HG03103 (cell line): Measurements from ENCODE around the gene ACOT7.

Experiments
- ATAC-seq: cut with Tn5 transposase; IDR thresholded peaks from one replicate; pipeline ENCODE4 v1.9.1; 2021; ENCODE audit warnings: low read depth; ENCODE audit not compliant: unreplicated experiment

ACOT7 gene

DNA sequence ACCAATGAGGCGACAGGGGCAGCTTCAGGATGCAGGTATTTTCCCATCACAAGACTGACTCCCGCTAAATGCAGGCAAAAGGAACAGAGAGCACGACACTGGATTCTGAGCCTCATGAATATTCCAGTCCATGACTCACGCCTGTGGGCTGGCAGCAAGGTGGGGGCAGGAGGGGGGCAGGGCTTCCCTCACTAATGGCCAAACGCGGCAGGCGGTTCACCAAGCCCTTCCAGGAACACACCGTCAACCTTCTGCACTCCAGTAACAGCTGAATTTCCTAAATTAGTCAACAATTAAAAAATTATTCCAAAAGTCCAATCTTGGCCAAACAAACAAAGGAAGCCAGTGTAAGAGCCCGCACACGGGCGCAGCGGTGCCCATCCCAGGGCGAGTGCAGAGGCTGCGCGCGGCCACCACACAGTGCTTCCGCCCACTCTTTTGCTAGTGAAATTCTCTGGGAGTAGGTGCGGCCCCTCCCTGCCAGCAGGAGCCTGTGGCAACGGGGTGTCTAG lies 120.1 kb downstream of the ACOT7 start:
- ATAC-seq = no peak

DNA sequence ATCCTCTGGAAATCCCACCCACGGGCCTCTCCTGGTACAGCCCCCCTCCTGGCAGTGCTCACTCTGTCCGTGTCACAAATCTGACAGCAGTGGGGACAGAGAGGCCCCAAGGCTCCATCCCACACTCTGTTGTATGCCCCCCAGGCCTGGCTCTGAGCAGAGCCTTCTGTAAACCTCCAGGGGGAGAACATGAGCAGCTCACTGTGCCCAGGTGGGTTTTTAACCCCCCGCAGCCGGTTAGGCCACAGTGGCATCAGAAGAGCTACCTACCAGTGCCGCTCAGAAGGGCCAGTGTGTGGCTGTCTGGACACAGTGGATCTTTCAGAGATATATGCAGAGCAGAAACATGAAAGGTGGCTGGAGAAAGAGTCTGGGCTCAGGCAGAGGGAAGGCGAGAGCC lies 120.7 kb downstream of the ACOT7 start:
- ATAC-seq = no peak

DNA sequence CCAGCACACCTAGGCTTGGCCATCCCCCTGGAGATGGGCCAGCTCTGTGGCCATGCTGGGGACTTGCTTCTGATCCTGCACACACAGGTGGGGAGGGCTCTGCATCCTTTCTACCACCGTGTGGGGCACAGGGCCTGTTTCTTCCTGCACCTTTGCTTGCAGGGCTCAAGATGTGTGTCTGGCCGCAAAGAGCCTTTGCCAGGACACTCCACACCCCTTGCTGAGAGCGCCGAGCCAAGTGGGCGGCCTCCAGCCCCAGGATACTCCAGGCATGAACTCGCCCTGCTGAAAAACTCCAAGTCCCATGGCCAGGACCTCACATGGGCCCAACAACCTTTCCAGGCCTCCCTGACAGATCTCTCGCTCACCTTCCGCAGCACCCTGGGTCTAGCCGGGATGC lies 121.1 kb downstream of the ACOT7 start:
- no peak for ATAC-seq

DNA sequence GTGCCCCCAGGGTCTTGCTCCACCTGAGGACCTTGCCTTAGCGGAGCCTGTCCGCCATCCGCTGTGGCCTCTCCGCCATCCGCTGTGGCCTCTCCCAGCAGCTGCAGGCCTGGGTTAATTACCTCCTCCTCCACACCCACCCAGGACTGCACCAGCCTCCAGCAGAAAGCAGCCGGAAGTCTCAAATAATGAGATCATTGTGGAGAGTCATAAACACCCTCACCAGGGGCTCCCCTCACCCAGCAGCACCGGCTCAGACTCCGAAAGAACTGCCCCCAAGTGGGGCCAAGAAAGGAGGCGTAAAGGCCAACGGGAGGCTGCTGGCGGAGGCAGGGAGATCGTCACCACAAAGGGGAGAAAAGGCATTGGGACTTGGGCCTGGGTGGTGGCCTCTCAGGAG lies 122.0 kb downstream of the ACOT7 start:
- ATAC-seq = no peak

GRCh38 chr1:6271006-6271405 lies 122.6 kb downstream of the ACOT7 start:
- ATAC-seq = no peak

- no peak for ATAC-seq
These were observed 123.2 kb downstream of the ACOT7 start for GRCh38 chr1:6270401-6270800.

GRCh38 chr1:6269720-6270400 lies 123.7 kb downstream of the ACOT7 start:
- ATAC-seq = no peak

DNA sequence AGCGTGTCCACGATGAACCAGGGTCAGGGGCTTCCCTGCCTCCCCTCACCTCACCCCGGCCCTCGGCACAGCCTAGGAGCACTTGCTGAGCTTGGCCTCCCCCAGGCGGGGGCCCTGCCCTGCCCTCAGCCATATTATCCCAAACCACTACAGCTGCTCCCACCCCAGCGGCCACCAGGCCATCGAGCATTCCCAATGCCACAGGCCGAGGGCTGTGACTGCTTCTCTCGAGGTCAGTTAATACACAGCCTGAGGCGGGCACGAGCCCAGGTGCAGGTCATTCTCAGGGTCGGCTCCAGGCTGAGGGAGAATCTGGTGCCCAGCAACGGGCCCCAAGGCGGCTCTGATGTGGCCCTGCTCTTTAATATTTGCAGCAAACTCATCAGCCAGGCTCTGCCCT lies 124.3 kb downstream of the ACOT7 start:
- ATAC-seq = no peak

DNA sequence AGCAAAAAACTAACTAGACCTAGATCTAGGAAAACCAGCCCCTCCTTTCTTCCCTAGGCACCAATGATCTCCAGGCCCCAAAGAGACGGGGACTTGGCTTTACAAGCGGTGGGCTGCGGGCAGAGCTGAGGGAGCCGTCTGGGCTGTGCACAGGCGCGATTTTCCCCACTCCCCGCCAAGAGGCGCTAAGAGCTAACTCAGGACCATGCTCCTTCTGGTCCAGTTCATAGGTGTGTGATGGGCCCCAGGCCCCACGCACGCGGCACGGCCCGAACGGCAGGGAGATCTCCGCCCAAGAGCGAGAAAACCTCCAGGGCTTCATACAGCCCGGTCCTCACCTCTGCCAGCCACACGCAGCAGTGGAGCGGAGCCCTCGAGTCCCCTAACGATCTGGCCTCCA lies 125.2 kb downstream of the ACOT7 start:
- ATAC-seq = no peak

- ATAC-seq = no peak
These were observed 125.8 kb downstream of the ACOT7 start for GRCh38 chr1:6267686-6268322.

GRCh38 chr1:6266641-6267040 lies 126.9 kb downstream of the ACOT7 start:
- ATAC-seq = no peak

- ATAC-seq = no peak
These were observed 128.4 kb downstream of the ACOT7 start for GRCh38 chr1:6265151-6265550.

DNA sequence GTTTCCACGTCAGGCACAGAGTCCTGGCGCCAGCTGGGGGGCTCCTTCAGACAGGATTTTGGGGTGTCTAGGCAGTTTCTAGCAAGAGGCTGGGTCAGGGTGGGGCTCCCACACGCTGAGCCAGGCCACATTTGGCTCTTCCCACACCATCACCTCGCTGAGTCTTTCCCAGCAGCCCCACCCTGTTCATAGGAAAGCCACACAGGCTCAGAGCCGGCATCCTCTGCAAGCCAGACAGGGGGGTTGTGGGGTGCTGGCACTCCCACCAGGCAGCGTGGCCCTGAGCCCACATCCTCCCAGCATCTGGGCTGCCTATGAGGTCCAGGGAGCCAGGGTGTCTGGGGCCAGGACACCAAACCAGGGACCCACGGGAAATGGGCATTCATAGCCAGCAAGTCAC lies 129.9 kb downstream of the ACOT7 start:
- no peak for ATAC-seq

DNA sequence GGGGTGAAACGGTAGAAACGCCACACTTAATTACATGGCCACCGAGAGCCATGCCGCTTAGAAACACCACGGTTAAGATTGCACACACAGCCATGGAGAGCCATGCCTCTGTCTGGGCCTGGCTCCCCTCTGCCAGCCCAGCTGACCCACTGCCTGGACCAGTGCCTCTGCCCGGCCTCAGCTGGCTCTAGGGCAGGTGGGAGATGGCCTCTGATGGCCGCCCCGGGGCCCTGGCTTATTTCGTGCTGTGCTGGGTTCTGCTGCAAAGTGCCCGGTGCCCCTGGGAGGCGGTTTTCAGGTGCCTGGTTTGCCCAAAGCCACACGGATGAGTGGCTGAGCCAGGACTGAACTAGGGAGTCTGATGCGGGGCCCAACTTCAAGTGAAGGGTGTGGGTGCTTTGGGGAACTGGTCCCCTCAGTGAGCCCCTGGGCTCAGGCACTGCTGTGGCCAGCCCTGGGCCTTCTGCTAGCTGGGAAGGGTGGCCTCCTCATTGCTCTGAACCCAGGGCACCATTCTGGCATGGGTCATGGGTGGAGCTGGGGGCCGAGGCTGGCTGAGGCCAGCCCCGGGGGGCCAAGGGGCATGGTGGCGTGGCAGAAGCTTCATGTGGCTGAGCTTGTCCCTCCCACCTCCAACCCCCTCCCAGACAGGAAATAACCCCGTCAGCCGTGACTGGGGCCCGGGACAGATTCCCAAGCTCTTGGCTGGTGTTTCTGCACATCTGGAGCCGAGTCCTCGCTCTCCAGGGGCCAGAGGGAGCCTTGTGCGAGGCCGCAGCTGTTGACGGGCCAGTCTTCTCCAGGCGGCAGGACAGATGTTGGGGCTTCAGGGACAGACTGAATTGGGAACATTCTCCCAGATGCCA lies 130.8 kb downstream of the ACOT7 start:
- no peak for ATAC-seq

DNA sequence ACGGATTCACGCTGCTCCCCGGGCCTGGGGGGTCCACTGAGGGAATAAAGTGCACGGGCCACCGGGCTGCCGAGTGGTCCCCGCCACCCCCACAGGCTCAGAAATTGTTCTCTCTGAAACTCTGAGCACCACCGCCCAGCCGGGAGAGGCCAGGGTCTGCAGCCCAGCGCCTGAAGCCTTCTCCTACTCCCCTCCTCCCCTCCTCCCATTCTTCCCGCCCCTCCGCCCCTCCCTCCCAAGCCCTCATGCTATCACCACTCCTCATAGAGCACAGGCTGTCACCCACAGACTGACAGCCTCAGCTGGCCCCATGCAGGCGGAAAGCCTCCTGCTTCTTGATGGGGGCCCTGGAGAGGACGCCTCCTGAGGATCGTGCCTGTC lies 132.0 kb downstream of the ACOT7 start:
- no peak for ATAC-seq

DNA sequence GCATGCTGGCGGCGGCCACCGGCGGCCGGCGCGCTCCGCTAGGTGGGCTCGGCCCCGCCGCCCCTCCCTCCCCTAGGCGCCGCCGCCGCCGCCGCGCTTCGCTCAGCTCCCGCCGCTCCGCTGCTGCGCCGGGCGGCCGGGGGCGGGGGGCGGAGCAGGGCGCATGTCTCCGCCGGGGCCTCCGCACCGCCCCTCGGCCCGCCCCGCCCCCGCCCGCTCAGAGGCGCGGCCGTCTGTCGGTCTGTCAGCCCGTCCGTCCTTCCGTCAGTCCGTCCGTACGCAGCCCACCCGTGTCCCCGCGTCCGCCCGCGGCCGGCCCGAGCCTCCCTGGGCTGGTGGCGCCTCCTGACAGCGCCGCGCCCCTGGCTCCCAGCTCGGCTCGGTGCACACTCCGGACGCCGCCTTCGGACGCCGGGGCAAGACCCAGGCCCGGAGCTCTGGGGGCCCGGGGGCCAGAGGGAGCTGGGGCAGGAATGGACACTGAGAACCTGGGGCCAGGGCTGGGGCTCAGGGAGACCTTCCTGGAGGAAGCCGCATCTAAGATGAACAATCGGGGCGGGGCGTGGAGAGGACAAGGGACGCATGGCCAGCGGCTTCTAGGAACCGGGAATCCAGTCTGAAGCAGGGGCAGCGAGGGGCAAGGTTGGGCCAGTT lies 132.5 kb downstream of the ACOT7 start, which contains the start of gene GPR153:
Gene GPR153 (minus strand): TSS at position 138 of the 654 bp plus-strand sequence. CDS start 6,193 bp downstream, outside the sequence.
- ATAC-seq = no peak

DNA sequence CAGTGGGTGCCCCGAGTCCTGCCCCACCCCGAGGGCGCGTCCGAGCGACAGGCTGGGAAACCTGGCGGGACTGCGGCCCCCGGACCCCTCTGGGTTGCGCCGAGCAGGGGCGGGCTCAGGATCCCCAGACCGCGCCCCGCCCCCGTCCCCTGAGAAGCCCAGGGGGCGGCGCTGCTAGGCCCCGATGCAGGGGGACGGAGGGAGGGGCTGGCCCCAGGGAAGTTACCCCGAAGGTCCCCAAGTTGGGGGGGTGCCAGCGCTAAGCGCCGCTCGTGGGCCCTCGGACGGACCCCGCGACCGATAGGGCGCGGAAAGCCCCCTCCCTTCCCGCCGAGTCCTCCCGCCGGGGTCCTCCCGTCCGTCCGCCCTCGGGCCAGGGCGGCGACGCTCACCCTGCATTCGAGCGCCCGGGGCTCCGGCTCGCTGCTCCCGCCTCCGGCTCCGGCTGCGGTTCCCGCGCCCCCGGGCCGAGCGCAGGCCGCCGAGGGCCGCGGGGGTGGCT lies 133.1 kb downstream of the ACOT7 start:
- no peak for ATAC-seq

DNA sequence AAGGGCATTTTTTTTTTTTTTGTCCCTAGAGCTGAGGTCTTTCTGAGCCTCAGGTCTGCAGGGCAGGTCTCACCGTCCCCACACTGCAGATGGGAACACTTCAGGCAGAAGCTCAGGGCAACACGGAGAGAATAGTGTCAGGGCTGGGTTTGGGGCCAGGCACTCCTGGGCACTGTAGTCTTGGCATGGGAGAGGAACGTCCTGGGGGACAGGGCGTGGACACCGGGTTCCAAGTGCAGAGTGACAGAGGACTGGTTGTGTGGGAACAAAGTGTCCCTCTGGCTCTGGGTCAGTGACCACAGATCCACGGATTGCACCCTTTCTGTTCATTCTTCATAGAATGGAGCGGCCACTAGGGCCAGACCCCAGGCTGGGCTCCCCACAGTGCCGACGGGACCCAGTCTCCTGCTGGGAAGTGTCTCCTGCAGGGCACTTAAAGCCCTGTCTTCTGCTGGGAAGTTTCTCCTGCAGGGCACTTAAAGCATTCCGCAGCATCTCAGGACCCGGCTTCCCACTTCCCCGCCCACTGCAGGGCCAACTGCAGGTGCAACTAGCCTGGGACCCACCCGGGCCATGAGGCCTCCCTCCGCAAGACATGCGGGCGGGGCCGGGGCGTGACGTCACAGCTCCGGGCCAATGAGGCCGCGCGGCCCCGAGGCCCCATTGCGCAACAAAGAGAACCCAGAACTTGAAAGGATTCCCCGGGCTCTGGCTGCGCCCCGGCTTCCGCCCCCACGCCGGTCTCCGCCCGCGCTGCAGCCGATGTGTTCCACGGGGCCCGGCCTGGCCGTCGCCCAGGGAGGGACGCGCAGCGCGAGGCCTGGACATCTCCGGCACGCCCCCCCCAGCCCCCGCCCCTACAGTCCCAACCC lies 133.8 kb downstream of the ACOT7 start:
- ATAC-seq = no peak

- ATAC-seq = no peak
These were observed 134.9 kb downstream of the ACOT7 start for GRCh38 chr1:6258675-6259074.
